Natural killer cell (primary cell): ENCODE measurements around the gene GIMAP8. TPM values are rescaled to one million over a fixed set of nuclear protein-coding genes. Genes with fewer than 3 reads are reported as not detected.

Experiments used
- ATAC-seq, 3 donors: fragments of 150-1000 bp in 2 of 3; fragments of 200-7000 bp in 1 of 3; cut with Tn5 transposase; 1 replicate in 1 of 3; 2 replicates in 2 of 3; pipeline ENCODE4 v1.10.0; 2021; ENCODE audit warnings: mild to moderate bottlenecking in 2 of 3, moderate library complexity in 2 of 3
- DNase-seq, 2 donors: peaks; one replicate each; pipeline versions ENCODE4 v3.0.0 to v3.0.0-alpha.2; 2013 to 2021; ENCODE audit warnings: mixed read lengths in 1 of 2
- H3K27ac ChIP-seq: one replicate; pipeline ENCODE4 v1.5.1; 2013; ENCODE audit warnings: mild to moderate bottlenecking, low read length
- H3K27me3 ChIP-seq: one replicate; pipeline ENCODE4 v1.6.1; 2013; ENCODE audit warnings: low read length; ENCODE audit not compliant: control insufficient read depth, insufficient read depth
- H3K36me3 ChIP-seq: one replicate; pipeline ENCODE4 v1.6.1; 2013; ENCODE audit warnings: low read length; ENCODE audit not compliant: control insufficient read depth, insufficient read depth
- H3K4me1 ChIP-seq: one replicate; pipeline ENCODE4 v1.6.1; 2013; ENCODE audit warnings: low read length; ENCODE audit not compliant: control insufficient read depth, insufficient read depth
- H3K4me3 ChIP-seq: one replicate; pipeline ENCODE4 v1.5.1; 2013; ENCODE audit warnings: low read length
- H3K9me3 ChIP-seq: one replicate; pipeline ENCODE4 v1.6.1; 2013; ENCODE audit warnings: low read length; ENCODE audit not compliant: control insufficient read depth, insufficient read depth
- H3K27ac Mint-ChIP-seq, 2 donors: one replicate each; pipeline ENCODE4 v1.8.0; 2022; ENCODE audit warnings: mild to moderate bottlenecking in 2 of 2, mixed read lengths in 2 of 2, moderate library complexity in 1 of 2
- H3K27me3 Mint-ChIP-seq, 2 donors: one replicate each; pipeline ENCODE4 v1.8.0; 2022; ENCODE audit warnings: low read depth in 2 of 2, mixed read lengths in 2 of 2
- H3K36me3 Mint-ChIP-seq: one replicate; pipeline ENCODE4 v1.8.0; 2022; ENCODE audit warnings: mixed read lengths
- H3K4me1 Mint-ChIP-seq, 2 donors: one replicate each; pipeline ENCODE4 v1.8.0; 2022; ENCODE audit warnings: mixed read lengths in 2 of 2
- H3K4me3 Mint-ChIP-seq: one replicate; pipeline ENCODE4 v1.8.0; 2022; ENCODE audit warnings: mild to moderate bottlenecking, moderate library complexity, mixed read lengths
- H3K9me3 Mint-ChIP-seq, 2 donors: one replicate each; pipeline ENCODE4 v1.8.0; 2022; ENCODE audit warnings: mixed read lengths in 2 of 2
- WGBS: methylation state at CpG from one replicate; pipeline ENCODE4 v1.1.7; 2013; ENCODE audit warnings: missing lambda C conversion rate; ENCODE audit not compliant: insufficient coverage; 5-methylcytosine and 5-hydroxymethylcytosine counted together
- intact Hi-C: fragments of 100-400 bp; cut with micrococcal nuclease; formaldehyde crosslinking; loops from one replicate; pipeline ENCODE4 v1.14.2; 2022
- total RNA-seq, 4 donors: library from RNA; stranded (reverse); fragments of 120-200 nt in 1 of 4; gene quantifications; one replicate each; pipeline versions ENCODE4 v1.2.3 to v1.2.4, GENCODE V29; 2013 to 2022
- TF ChIP-seq, protein P1 (sequence below): fragments of 200-600 bp; IDR thresholded peaks from one replicate; pipeline ENCODE4 v1.8.0; 2022; ENCODE audit warnings: antibody characterized with exemption

GIMAP8 gene
- total RNA-seq, 3 donors from 2014 or later (not counting 1 experiment from before 2014, with no cell fraction given): 6.7 to 17.7 (median 8.4) TPM

- ATAC-seq (no peak), DNase-seq (peak in 1 of 2 donors; percentile 28)
- TF ChIP-seq, protein P1, sequence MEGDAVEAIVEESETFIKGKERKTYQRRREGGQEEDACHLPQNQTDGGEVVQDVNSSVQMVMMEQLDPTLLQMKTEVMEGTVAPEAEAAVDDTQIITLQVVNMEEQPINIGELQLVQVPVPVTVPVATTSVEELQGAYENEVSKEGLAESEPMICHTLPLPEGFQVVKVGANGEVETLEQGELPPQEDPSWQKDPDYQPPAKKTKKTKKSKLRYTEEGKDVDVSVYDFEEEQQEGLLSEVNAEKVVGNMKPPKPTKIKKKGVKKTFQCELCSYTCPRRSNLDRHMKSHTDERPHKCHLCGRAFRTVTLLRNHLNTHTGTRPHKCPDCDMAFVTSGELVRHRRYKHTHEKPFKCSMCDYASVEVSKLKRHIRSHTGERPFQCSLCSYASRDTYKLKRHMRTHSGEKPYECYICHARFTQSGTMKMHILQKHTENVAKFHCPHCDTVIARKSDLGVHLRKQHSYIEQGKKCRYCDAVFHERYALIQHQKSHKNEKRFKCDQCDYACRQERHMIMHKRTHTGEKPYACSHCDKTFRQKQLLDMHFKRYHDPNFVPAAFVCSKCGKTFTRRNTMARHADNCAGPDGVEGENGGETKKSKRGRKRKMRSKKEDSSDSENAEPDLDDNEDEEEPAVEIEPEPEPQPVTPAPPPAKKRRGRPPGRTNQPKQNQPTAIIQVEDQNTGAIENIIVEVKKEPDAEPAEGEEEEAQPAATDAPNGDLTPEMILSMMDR: no peak
- H3K36me3 Mint-ChIP-seq: no peaks in the 10 kb centered on the region
- H3K27me3 ChIP-seq: no peaks in the 10 kb centered on the region
- peaks cover 7% of the 10 kb centered on the region for H3K9me3 ChIP-seq
- intact Hi-C loops: no loop called here
- H3K9me3 Mint-ChIP-seq: peaks cover 0 to 8% of the 10 kb centered on the region in 2 donors
- no peak overlapping the region for H3K27ac ChIP-seq
- 96% methylated on average over 2 of the region's 2 CpGs for WGBS
- peaks cover 33 to 43% of the 10 kb centered on the region in 2 donors for H3K4me1 Mint-ChIP-seq
- no peaks in the 10 kb centered on the region for H3K27me3 Mint-ChIP-seq
- H3K27ac Mint-ChIP-seq: peak overlapping the region in 1 of 2 donors; percentile 8
- H3K36me3 ChIP-seq: no peaks in the 10 kb centered on the region
- peaks cover 50% of the 10 kb centered on the region for H3K4me1 ChIP-seq
- H3K4me3 Mint-ChIP-seq: no peak overlapping the region
- no peak overlapping the region for H3K4me3 ChIP-seq
These were observed 4.0 kb upstream of the GIMAP8 start for GRCh38 chr7:150446288-150446938.

DNA sequence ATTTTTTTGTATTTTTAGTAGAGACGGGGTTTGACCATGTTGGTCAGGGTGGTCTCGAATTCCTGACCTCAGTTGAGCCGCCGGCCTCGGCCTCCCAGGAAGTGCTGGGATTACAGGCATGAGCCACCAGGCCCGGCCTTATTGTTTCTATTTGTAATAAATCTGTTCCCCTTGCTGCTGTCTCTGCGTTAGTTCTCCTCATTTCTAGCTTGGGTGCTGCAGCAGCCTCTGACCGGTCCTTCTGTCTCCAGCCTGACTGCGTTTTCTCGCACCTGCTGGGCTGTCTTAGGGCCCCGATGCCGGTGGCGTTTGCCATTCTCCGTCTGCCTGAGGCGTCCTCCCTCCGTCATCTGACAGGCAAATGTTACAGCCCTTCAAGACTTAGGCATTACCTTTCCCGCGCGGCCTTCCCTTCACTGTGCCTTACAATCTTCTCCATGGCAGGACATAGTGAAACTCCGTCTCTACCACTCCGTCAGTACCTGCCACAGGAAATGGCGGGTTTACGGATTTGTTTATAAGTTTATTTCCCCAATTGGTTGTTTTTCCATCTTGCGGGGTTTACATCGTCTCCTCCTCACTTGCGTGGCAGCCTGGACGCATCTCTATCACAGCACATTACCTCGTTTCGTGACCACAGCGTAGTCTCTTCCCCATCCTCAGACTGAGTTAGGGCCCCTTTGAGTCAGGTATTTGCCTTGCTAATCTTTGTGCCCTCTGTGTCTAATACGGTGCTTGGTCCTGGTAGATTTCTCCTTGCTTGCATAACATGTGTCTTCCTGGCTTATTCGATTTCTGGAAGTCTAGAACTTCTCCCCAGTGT, 2.3 kb upstream of the GIMAP8 start:
- TF ChIP-seq, protein P1: no peak

GRCh38 chr7:150448789-150449147, 1.7 kb upstream of the GIMAP8 start:
- H3K4me3 Mint-ChIP-seq: peak overlapping the region; percentile 96
- peak; percentile 69 to 76 (median 72) for ATAC-seq
- intact Hi-C loops: loop anchor here (1.0 to 2.0 kb wide), 2 partner anchors 220 to 309 kb away; no protein-coding TSS in a partner anchor
- WGBS: 0% methylated on average over 6 of the region's 6 CpGs
- DNase-seq: peak; percentile 78 to 95
- H3K4me1 Mint-ChIP-seq: peaks cover 53 to 65% of the 10 kb centered on the region in 2 donors
- Histone ChIP-seq H3K27me3 (no peaks in the 10 kb centered on the region), H3K4me1 (peaks cover 68% of the 10 kb centered on the region), H3K36me3 (no peaks in the 10 kb centered on the region), H3K4me3 (no peak overlapping the region), H3K27ac (peak overlapping the region; percentile 89), H3K9me3 (no peaks in the 10 kb centered on the region)
- no peaks in the 10 kb centered on the region for H3K9me3 Mint-ChIP-seq
- no peaks in the 10 kb centered on the region for H3K27me3 Mint-ChIP-seq
- TF ChIP-seq, protein P1: peak; percentile 93
- H3K36me3 Mint-ChIP-seq: no peaks in the 10 kb centered on the region
- peak overlapping the region; percentile 92 to 97 for H3K27ac Mint-ChIP-seq

More for the DNA sequence above, 2.3 kb upstream of the GIMAP8 start:
- Mint-ChIP-seq H3K27ac (peak overlapping the region; percentile 92 to 97), H3K4me1 (peaks cover 47 to 59% of the 10 kb centered on the region in 2 donors), H3K36me3 (no peaks in the 10 kb centered on the region), H3K9me3 (no peaks in the 10 kb centered on the region), H3K27me3 (no peaks in the 10 kb centered on the region), H3K4me3 (peak overlapping the region; percentile 96)
- no peaks in the 10 kb centered on the region for H3K9me3 ChIP-seq
- 77% methylated on average over 32 of the region's 32 CpGs for WGBS
- DNase-seq: no peak
- H3K36me3 ChIP-seq: no peaks in the 10 kb centered on the region
- intact Hi-C loops: loop anchor here (1.0 to 2.0 kb wide), 2 partner anchors 221 to 309 kb away; no protein-coding TSS in a partner anchor
- H3K27me3 ChIP-seq: no peaks in the 10 kb centered on the region
- peak in 1 of 3 donors; percentile 2 for ATAC-seq
- peak overlapping the region; percentile 37 for H3K27ac ChIP-seq
- H3K4me1 ChIP-seq: peaks cover 62% of the 10 kb centered on the region
- H3K4me3 ChIP-seq: no peak overlapping the region
